Ovary (tissue), 9 donors: Measurements from ENCODE around the gene CCDC13. TPM values are rescaled to one million over a fixed set of nuclear protein-coding genes. Genes with fewer than 3 reads are reported as not detected.

Experiments
- DNase-seq, 5 donors: peaks; one replicate each; pipeline ENCODE4 v3.0.0-alpha.2; 2019 to 2020
- H3K27ac ChIP-seq, 2 donors: fragments of 200-600 bp; one replicate each; pipeline versions ENCODE4 v1.5.1 to v1.8.0; 2019 to 2022
- H3K27me3 ChIP-seq: fragments of 200-600 bp; one replicate; pipeline ENCODE4 v1.8.0; 2022
- H3K36me3 ChIP-seq: fragments of 200-600 bp; sonication (generic); one replicate; pipeline ENCODE4 v1.5.1; 2019
- H3K4me1 ChIP-seq: one replicate; pipeline ENCODE4 v1.8.1; 2013; ENCODE audit warnings: mild to moderate bottlenecking, moderate library complexity; ENCODE audit not compliant: insufficient read depth
- H3K4me3 ChIP-seq: fragments of 200-600 bp; sonication (generic); one replicate; pipeline ENCODE4 v1.5.1; 2017
- H3K9me3 ChIP-seq, 2 donors: fragments of 200-600 bp in 1 of 2; sonication (generic) in 1 of 2; one replicate each; pipeline versions ENCODE4 v1.5.1 to v1.8.1; 2013 to 2019; ENCODE audit warnings: mild to moderate bottlenecking in 1 of 2, moderate library complexity in 1 of 2
- CTCF ChIP-seq, 3 donors: fragments of 450-650 bp in 2 of 3; fragments of 200-600 bp in 1 of 3; IDR thresholded peaks; one replicate each; pipeline versions ENCODE4 v1.5.1 to v1.8.0; 2016 to 2022; ENCODE audit warnings: antibody characterized with exemption in 3 of 3, mild to moderate bottlenecking in 1 of 3
- EP300 ChIP-seq: sonication (generic); formaldehyde crosslinking; IDR thresholded peaks from one replicate; pipeline ENCODE4 v1.6.1; 2017; ENCODE audit warnings: antibody characterized with exemption
- POLR2A ChIP-seq: fragments of 450-650 bp; IDR thresholded peaks from one replicate; pipeline ENCODE4 v1.6.1; 2017; ENCODE audit warnings: antibody characterized with exemption, mild to moderate bottlenecking, moderate library complexity
- WGBS, 3 donors: extraction: QIAGEN DNeasy Blood & Tissue Kit in 1 of 3; methylation state at CpG; one replicate each; pipeline versions ENCODE4 v1.1.5 to v1.1.7; 2013 to 2017; 5-methylcytosine and 5-hydroxymethylcytosine counted together
- intact Hi-C, 4 donors: fragments of 100-400 bp; cut with DNase I; formaldehyde crosslinking; loops; one replicate each; pipeline versions ENCODE4 v1.11.0 to v1.15.1; 2022 to 2023
- polyA plus RNA-seq, 2 donors: library from polyadenylated mRNA; stranded (reverse); fragments of 200-250 nt in 1 of 2; fragments of 350-450 nt in 1 of 2; fragmentation: Illumina TruSeq in 1 of 2; extraction: RNeasy Lipid Tissue Mini Kit (QIAGEN cat#74804) in 1 of 2; gene quantifications; one replicate each; pipeline ENCODE4 v1.2.3, GENCODE V29; 2013 to 2014
- total RNA-seq, 7 donors: library from RNA; depleted of rRNA in 2 of 7; stranded (reverse); fragments of >200 nt in 2 of 7; fragmentation: NEBNext Ultra II Directional in 3 of 7; extraction: Animal tissue kit (Norgen Biotek cat#: 25700) in 3 of 7; gene quantifications; one replicate each; pipeline versions ENCODE4 v1.1.0 to v1.2.4, GENCODE V29; 2016 to 2023
- donor health status: DM: no; HTN: no; CAD: no; lungs with moderate emphysema.
- donor health status: DM: no; HTN: no; CAD: no.
- donor health status: Bipolar disorder and iron deficiency.
- donor health status: DM: yes; HTN: yes; CAD: no.
- donor health status: DM: no; HTN: no; CAD: no.
- donor health status: DM: yes; HTN: yes; CAD: no.

CCDC13 gene
- total and polyA plus RNA-seq, 9 donors = 0.24 to 5.7 (median 0.75) TPM

GRCh38 chr3:42804106-42804830, 31.2 kb upstream of the CCDC13 start, which contains the start of gene HIGD1A:
Gene HIGD1A, minus strand, starts transcription at chr3:42804490. Its CDS starts 10,237 bp downstream, at chr3:42794253.
- H3K27me3 ChIP-seq = no peaks in the 10 kb centered on the region
- DNase-seq = peak; percentile 93 to 96 (median 95)
- WGBS, 3 donors = 0 to 1% (median 0%) methylated on average over 59 to 63 of the region's 63 CpGs
- TF ChIP-seq POLR2A (peak; percentile 92), CTCF (IDR thresholded peaks at IDR 0.05) (no peak), EP300 (no peak)
- H3K36me3 ChIP-seq = no peaks in the 10 kb centered on the region
- no peaks in the 10 kb centered on the region for H3K4me1 ChIP-seq
- peak within 1 kb of the TSS; percentile 78 to 82 for H3K27ac ChIP-seq
- intact Hi-C loops = no loop called here
- H3K9me3 ChIP-seq = no peaks in the 10 kb centered on the region
- H3K4me3 ChIP-seq = peak within 1 kb of the TSS; percentile 87

DNA sequence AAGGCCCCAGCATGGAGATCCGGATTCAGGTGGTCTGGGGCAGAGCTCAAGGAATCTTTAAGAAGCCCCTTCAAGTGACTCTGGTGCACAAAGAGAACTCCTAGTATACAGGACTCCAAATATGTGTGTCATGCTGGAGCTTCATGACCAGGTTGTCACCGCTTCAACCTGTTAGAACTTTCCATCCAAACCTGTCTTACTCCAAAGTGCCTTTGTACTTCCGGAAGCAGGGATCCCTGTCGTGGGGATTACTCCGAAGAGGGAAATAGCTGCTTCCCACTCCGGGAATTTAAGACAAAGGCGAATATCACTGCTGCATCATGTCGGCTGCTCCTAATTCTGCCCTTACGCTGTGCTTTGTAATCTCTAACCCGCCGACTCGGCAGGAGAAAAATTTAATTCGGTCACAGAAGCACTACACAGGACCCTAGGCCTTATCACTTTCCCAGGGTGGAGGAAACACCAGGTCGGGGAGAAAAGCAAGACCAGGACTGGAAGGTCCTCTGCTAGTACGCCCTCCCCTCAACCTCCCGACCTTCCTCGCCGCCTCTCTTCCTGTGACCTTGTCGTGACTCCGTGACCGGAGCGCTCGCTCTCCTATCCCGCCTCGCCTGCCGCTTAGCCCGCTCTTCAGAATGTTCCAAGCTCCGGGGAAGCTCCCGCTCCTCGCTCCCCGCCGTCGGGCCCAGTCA, 30.5 kb upstream of the CCDC13 start:
- no peak for TF ChIP-seq EP300
- no peak for TF ChIP-seq POLR2A
- TF ChIP-seq CTCF (IDR thresholded peaks at IDR 0.05) = no peak
- Histone ChIP-seq H3K27me3 (no peaks in the 10 kb centered on the region), H3K9me3 (no peaks in the 10 kb centered on the region), H3K27ac (peak overlapping the region; percentile 78 to 82), H3K36me3 (no peaks in the 10 kb centered on the region), H3K4me1 (no peaks in the 10 kb centered on the region), H3K4me3 (peak overlapping the region; percentile 87)
- intact Hi-C loops = no loop called here
- peak; percentile 25 to 64 (median 45) for DNase-seq
- WGBS, 3 donors = 0 to 2% (median 1%) methylated on average over 33 of the region's 33 CpGs

DNA sequence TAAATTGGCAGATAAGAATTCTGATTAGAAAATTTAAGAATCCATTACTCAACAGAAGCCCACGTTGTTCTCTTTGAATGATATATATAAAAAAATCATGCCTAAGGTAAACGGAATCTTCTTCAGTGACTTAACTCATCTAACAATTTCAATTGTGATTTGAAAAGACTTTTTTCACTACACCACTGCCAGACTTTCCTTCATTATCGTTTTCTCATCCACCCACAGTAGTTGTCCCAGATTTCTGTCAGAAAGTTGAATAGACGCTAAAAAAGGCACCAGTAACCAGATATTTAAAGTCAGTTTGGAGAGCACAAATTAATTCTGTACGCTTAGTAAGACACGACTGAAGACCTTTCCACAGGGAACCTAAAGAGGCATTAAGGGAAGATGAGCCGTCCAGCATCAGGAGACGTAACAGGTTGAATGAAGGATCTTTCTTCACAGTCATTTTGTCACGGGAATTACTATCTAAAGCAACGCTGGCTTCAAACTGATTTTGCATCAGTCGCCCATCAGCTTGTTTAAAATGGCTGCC, 29.9 kb upstream of the CCDC13 start:
- intact Hi-C loops = no loop called here
- WGBS, 3 donors = 39 to 43% (median 41%) methylated on average over 11 of the region's 11 CpGs

More for the DNA sequence above, 29.9 kb upstream of the CCDC13 start:
- Histone ChIP-seq H3K27ac (peak overlapping the region; percentile 78 to 82), H3K4me3 (peak overlapping the region; percentile 87), H3K4me1 (no peaks in the 10 kb centered on the region), H3K9me3 (no peaks in the 10 kb centered on the region), H3K36me3 (no peaks in the 10 kb centered on the region), H3K27me3 (no peaks in the 10 kb centered on the region)
- DNase-seq = no peak
- TF ChIP-seq CTCF (IDR thresholded peaks at IDR 0.05) (no peak), EP300 (no peak), POLR2A (no peak)
